IgD-negative memory B cell (primary cell): Measurements from ENCODE around the gene HACD3. TPM values are rescaled to one million over a fixed set of nuclear protein-coding genes. Genes with fewer than 3 reads are reported as not detected.

ENCODE experiments used
- H3K27ac Mint-ChIP-seq, 3 donors: one replicate each; pipeline ENCODE4 v1.8.0; 2020 to 2022; ENCODE audit warnings: mild to moderate bottlenecking in 3 of 3, mixed read lengths in 3 of 3, moderate library complexity in 1 of 3
- H3K27me3 Mint-ChIP-seq: one replicate; pipeline ENCODE4 v1.8.0; 2021; ENCODE audit warnings: mixed read lengths
- H3K36me3 Mint-ChIP-seq: one replicate; pipeline ENCODE4 v1.8.0; 2020; ENCODE audit warnings: mild to moderate bottlenecking, mixed read lengths
- H3K4me1 Mint-ChIP-seq, 3 donors: one replicate each; pipeline ENCODE4 v1.8.0; 2020 to 2022; ENCODE audit warnings: mixed read lengths in 3 of 3, mild to moderate bottlenecking in 1 of 3
- H3K4me3 Mint-ChIP-seq, 4 donors: one replicate each; pipeline ENCODE4 v1.8.0; 2020 to 2022; ENCODE audit warnings: mild to moderate bottlenecking in 4 of 4, mixed read lengths in 4 of 4, moderate library complexity in 3 of 4
- H3K9me3 Mint-ChIP-seq, 3 donors: one replicate each; pipeline ENCODE4 v1.8.0; 2020 to 2021; ENCODE audit warnings: mixed read lengths in 3 of 3, mild to moderate bottlenecking in 1 of 3
- polyA plus RNA-seq: library from polyadenylated mRNA; unstranded; fragments of 300-500 nt; fragmentation: Illumina TruSeq; gene quantifications from one replicate; pipeline ENCODE4 v1.2.3, GENCODE V29; 2021

The HACD3 gene
- polyA plus RNA-seq, 1 donor from 2014 or later: 25.7 TPM

- Mint-ChIP-seq H3K4me1 (no peaks in the 10 kb centered on the region), H3K36me3 (peaks cover 27% of the 10 kb centered on the region), H3K9me3 (peaks cover 0 to 2% (median 0%) of the 10 kb centered on the region in 3 donors), H3K27me3 (no peaks in the 10 kb centered on the region), H3K4me3 (no peak overlapping the region), H3K27ac (no peak overlapping the region)
Measured at GRCh38 chr15:65559941-65560340, 29.7 kb downstream of the HACD3 start.

DNA sequence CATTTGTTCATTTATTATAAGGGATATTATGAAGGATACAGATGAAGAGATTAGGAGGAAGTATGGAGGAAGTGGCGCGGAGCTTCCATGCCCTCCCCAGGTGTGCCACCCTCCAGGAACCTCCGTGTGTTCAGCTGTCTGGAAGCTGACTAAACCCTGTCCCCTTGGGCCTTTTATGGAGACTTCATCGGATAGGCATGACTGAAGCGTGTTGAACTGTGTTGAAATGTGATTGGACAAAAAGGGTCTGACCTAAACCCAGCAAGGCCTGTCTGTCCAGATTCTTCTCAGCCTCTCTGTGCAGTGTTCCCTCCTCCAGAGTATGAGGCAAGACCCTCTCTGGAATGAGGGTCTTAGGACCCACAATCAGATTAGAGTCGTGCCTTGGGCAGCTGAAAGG, 31.7 kb downstream of the HACD3 start:
- Mint-ChIP-seq H3K4me3 (no peak overlapping the region), H3K36me3 (peaks cover 37% of the 10 kb centered on the region), H3K27ac (peak overlapping the region in 1 of 3 donors; percentile 11), H3K27me3 (no peaks in the 10 kb centered on the region), H3K9me3 (peaks cover 2 to 7% (median 5%) of the 10 kb centered on the region in 3 donors), H3K4me1 (no peaks in the 10 kb centered on the region)

DNA sequence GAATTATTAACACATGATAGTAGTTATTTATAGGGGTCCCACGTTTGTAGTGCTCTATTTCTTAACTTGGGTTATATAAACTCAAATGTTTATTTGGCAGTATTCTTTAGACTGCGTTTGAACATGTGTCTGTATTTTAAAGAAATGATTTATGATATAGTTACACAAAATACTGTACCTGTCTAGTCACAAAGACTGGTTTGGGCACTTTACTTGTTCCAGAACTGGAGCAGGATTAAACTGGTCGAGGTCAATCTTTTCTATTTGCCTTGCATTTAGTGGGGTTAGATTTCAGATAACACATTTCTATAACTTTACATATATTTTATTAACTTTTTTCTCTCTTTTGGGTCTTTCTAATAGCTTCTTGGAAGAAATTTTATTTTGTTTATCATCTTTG, 39.5 kb downstream of the HACD3 start:
- H3K9me3 Mint-ChIP-seq: peaks cover under 1 to 7% (median 5%) of the 10 kb centered on the region in 3 donors
- H3K4me1 Mint-ChIP-seq: no peaks in the 10 kb centered on the region
- H3K27ac Mint-ChIP-seq: no peak overlapping the region
- peaks cover 15% of the 10 kb centered on the region for H3K36me3 Mint-ChIP-seq
- no peak overlapping the region for H3K4me3 Mint-ChIP-seq
- no peaks in the 10 kb centered on the region for H3K27me3 Mint-ChIP-seq

- Mint-ChIP-seq H3K9me3 (no peaks in the 10 kb centered on the region), H3K4me3 (no peak overlapping the region), H3K36me3 (peaks cover 6% of the 10 kb centered on the region), H3K4me1 (no peaks in the 10 kb centered on the region), H3K27ac (peak overlapping the region in 1 of 3 donors; percentile 64), H3K27me3 (no peaks in the 10 kb centered on the region)
Measured at GRCh38 chr15:65571971-65572370, 41.7 kb downstream of the HACD3 start.

- H3K4me3 Mint-ChIP-seq: no peak overlapping the region
- H3K36me3 Mint-ChIP-seq: peaks cover 2% of the 10 kb centered on the region
- H3K27ac Mint-ChIP-seq: peak overlapping the region in 1 of 3 donors; percentile 54
- peaks cover 8 to 9% (median 9%) of the 10 kb centered on the region in 3 donors for H3K4me1 Mint-ChIP-seq
- no peaks in the 10 kb centered on the region for H3K9me3 Mint-ChIP-seq
- H3K27me3 Mint-ChIP-seq: no peaks in the 10 kb centered on the region
Measured at GRCh38 chr15:65576664-65577063, 46.4 kb downstream of the HACD3 start.

DNA sequence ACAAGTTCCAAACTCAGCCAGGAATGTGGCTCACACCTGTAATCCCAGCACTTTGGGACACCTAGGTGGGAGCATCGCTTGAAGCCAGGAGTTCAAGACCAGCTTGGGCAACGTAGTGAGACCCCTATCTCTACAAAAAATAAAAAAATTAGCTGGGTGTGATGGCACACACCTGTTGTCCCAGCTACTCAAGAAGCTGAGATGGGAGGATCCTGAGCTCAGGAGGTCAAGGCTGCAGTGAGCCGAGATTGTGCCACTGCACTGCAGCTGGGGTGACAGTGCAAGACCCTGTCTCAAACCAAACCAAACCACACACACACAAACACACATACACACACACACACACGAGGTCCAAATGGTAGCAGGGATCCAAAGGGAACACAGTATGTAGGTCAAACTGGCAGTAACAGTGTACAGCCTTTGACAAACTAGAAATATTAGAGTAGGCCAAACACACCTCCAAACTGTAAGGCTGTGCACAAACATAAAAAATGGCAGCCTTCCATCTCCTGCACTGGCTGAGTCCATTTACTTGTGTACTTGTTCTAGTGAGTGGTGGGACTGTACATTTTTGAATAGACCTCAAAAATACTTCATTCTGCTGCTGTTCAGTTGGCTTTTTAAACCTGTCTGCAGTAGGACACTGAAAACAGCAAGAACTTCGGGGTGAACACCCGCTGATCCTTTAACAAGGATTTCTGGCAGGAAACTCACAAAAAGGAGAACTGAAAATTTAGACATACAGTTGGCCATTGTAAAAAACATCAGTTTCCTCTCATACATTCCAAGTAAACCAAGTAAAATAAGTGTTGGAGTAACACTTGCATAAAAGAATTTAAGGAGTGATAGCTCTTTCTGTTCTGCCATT, 47.1 kb downstream of the HACD3 start:
- Mint-ChIP-seq H3K4me3 (no peak overlapping the region), H3K27me3 (no peaks in the 10 kb centered on the region), H3K27ac (peak overlapping the region in 2 of 3 donors; percentile 54 to 65), H3K4me1 (peaks cover 9 to 11% (median 9%) of the 10 kb centered on the region in 3 donors), H3K36me3 (peaks cover 5% of the 10 kb centered on the region), H3K9me3 (no peaks in the 10 kb centered on the region)

DNA sequence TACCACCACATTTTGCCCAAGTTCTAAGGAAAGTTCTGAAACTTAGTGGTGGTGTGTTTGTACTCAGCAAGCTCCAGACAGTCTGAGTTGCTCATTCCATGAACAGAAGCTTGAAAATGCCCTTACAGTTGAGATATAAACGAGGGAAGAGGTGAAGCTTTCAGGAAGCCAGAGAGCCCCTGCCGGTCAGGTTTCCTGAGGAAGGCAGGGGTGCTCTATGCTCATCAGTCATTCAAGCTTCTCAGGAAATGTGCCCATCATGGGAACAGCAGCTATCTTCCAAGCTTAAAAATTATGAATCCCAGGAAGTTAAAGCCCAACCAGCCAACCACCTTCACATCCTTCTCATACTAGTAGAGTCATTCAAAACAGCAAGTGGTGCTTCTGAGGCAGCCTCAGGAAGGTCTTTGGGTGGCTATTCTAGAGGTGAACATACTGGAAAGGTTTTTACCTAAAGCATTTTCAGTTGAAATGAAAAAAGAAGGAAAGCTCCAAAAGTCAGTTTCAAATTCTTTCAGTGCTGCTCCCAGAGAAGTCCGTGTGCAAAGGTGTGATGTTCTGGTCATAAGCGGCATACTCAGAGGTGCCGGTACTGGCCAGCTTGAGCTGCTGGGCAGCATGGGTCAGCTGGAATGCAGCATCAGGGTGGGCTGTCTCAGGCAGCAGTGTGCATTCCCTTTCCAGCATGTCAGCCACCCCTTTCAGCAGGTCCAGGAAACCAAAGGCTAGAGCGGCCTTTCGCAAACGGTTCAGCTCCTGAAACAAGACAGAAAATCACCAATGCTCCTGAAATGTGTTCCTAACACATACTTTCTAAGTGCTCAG, 48.9 kb downstream of the HACD3 start:
- Mint-ChIP-seq H3K27me3 (no peaks in the 10 kb centered on the region), H3K27ac (peak overlapping the region in 1 of 3 donors; percentile 63), H3K4me1 (peaks cover 14 to 26% (median 19%) of the 10 kb centered on the region in 3 donors), H3K9me3 (no peaks in the 10 kb centered on the region), H3K4me3 (no peak overlapping the region), H3K36me3 (peaks cover 13% of the 10 kb centered on the region)

DNA sequence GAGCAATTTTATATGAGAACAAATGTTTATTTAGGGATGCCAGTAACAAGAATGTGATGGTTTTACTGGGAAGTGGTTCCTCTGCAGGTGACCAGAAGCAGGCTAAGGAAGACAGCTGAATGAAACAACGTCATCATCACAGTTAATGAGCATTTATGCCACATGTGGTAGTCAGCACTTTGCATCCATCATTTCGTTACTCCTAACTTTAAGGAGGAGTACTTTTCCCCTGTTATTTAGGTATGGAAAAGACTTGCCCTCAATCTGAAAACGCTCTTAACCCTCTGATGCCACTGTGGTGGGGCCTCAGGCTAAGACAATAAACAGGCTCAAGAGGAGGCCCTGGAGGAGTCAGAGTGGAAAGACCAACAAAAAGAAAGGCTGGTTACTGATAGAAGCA, 49.5 kb downstream of the HACD3 start:
- Mint-ChIP-seq H3K9me3 (no peaks in the 10 kb centered on the region), H3K27me3 (no peaks in the 10 kb centered on the region), H3K36me3 (peaks cover 14% of the 10 kb centered on the region), H3K27ac (peak overlapping the region in 1 of 3 donors; percentile 87), H3K4me3 (no peak overlapping the region), H3K4me1 (peaks cover 18 to 31% (median 23%) of the 10 kb centered on the region in 3 donors)

DNA sequence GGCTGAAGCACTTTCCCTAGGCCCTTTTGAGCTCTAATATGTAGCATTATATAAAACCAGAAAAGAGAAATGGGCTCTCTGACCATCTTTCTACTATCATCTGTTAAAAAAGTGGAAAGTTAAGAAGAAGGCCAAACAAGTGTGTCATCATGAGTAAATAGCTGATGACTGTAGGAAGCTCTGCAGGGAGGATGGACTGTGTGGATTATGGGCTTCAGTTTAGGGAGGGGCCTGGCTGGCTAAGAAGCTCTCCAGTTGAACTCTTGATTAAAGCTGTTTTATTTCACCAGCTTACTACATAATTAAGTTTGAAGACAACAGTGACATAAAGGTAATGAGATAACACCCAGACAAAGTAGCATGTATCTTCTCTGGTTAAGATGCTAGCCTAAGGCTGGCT, 50.0 kb downstream of the HACD3 start:
- no peaks in the 10 kb centered on the region for H3K27me3 Mint-ChIP-seq
- peaks cover 18 to 31% (median 23%) of the 10 kb centered on the region in 3 donors for H3K4me1 Mint-ChIP-seq
- peaks cover 14% of the 10 kb centered on the region for H3K36me3 Mint-ChIP-seq
- H3K9me3 Mint-ChIP-seq: no peaks in the 10 kb centered on the region
- H3K4me3 Mint-ChIP-seq: no peak overlapping the region
- peak overlapping the region in 2 of 3 donors; percentile 39 to 52 for H3K27ac Mint-ChIP-seq

GRCh38 chr15:65583701-65584100, 53.4 kb downstream of the HACD3 start:
- Mint-ChIP-seq H3K4me1 (peaks cover 10 to 29% (median 17%) of the 10 kb centered on the region in 3 donors), H3K27ac (peak overlapping the region; percentile 75 to 90 (median 80)), H3K4me3 (peak overlapping the region in 1 of 4 donors; percentile 81), H3K36me3 (peaks cover 19% of the 10 kb centered on the region), H3K27me3 (no peaks in the 10 kb centered on the region), H3K9me3 (no peaks in the 10 kb centered on the region)

GRCh38 chr15:65584241-65584640, 54.0 kb downstream of the HACD3 start:
- Mint-ChIP-seq H3K36me3 (peaks cover 19% of the 10 kb centered on the region), H3K4me1 (peaks cover 10 to 29% (median 17%) of the 10 kb centered on the region in 3 donors), H3K27ac (peak overlapping the region in 2 of 3 donors; percentile 75 to 80), H3K4me3 (no peak overlapping the region), H3K9me3 (no peaks in the 10 kb centered on the region), H3K27me3 (no peaks in the 10 kb centered on the region)

- H3K4me1 Mint-ChIP-seq: peaks cover 15 to 38% (median 17%) of the 10 kb centered on the region in 3 donors
- peaks cover 27% of the 10 kb centered on the region for H3K36me3 Mint-ChIP-seq
- no peak overlapping the region for H3K4me3 Mint-ChIP-seq
- H3K9me3 Mint-ChIP-seq: no peaks in the 10 kb centered on the region
- no peaks in the 10 kb centered on the region for H3K27me3 Mint-ChIP-seq
- H3K27ac Mint-ChIP-seq: no peak overlapping the region
Measured at GRCh38 chr15:65587094-65587493, 56.8 kb downstream of the HACD3 start.

DNA sequence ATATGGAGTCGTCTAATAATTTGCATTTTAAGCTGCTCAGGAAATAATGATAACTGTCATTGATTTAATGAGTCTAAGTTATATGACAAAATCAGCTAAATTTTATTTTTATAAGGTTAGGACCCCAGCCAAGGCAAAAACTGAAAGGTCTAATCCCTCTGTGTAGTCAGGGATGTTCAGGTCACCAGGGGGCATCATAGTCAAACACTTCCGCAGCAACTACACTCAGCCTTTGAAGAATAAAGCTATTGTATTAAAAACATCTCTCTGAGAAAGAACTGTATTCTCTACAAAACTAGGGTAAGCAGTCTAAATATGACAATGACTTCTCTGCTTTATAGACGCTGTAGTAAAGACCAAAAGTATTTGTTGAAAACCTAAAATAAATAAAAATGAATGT, 65.7 kb downstream of the HACD3 start:
- Mint-ChIP-seq H3K27me3 (no peaks in the 10 kb centered on the region), H3K9me3 (peaks cover 0 to 1% (median 0%) of the 10 kb centered on the region in 3 donors), H3K4me1 (peaks cover 0 to 1% (median 0%) of the 10 kb centered on the region in 3 donors), H3K27ac (no peak overlapping the region), H3K36me3 (peaks cover 12% of the 10 kb centered on the region), H3K4me3 (no peak overlapping the region)

GRCh38 chr15:65598468-65598867, 68.2 kb downstream of the HACD3 start:
- peaks cover 0 to 1% (median 0%) of the 10 kb centered on the region in 3 donors for H3K9me3 Mint-ChIP-seq
- H3K4me1 Mint-ChIP-seq: peaks cover 0 to 2% (median 0%) of the 10 kb centered on the region in 3 donors
- no peak overlapping the region for H3K27ac Mint-ChIP-seq
- H3K4me3 Mint-ChIP-seq: no peak overlapping the region
- H3K27me3 Mint-ChIP-seq: no peaks in the 10 kb centered on the region
- H3K36me3 Mint-ChIP-seq: peaks cover 6% of the 10 kb centered on the region

DNA sequence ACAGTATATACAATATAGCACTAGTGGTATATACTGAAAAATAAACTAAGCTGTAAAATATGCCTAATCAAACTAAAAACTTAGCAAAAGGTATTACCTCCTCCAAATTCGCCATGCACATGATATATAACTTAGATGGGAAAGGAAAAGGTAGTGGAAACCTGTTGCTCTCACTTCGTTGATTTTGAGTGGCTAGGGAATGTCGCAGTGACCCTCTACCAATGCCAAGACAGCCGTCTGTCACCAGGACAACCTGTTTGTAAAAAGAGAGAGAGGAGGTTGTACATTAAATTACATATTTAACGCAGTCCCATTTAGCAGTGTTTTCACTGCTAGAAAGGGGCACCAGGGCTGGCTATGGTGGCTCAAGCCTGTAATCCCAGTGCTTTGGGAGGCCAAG, 69.4 kb downstream of the HACD3 start:
- peaks cover 0 to 1% (median 0%) of the 10 kb centered on the region in 3 donors for H3K9me3 Mint-ChIP-seq
- H3K27me3 Mint-ChIP-seq: no peaks in the 10 kb centered on the region
- no peak overlapping the region for H3K4me3 Mint-ChIP-seq
- H3K27ac Mint-ChIP-seq: no peak overlapping the region
- peaks cover 4% of the 10 kb centered on the region for H3K36me3 Mint-ChIP-seq
- peaks cover 0 to 2% (median 0%) of the 10 kb centered on the region in 3 donors for H3K4me1 Mint-ChIP-seq
